Measurements from ENCODE around the gene PTGR1.
A peak's percentile ranks its signal among the peaks of the same experiment; 100 is the strongest.

The PTGR1 gene

DNA sequence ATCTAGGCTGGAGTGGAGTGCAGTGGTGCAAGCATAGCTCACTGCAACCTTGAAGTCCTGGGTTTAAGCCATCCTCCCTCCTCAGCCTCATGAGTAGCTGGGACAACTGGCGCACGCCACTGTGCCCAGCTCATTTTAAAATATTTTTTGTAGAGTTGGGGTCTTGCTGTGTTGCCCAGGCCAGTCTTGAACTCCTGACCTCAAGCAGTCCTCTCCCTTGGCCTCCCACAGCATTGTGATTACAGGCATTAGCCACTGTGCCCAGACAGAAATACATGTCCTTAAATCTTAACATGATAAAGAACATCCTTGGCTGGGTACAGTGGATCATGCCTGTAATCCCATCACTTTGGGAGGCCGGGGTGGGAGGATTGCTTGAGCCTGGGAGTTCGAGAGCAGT, 67.7 kb downstream of the PTGR1 start:
- no peak for DNase-seq

- no peak for DNase-seq
Measured at GRCh38 chr9:111529787-111530186, 69.7 kb downstream of the PTGR1 start.

- DNase-seq: no peak
Measured at GRCh38 chr9:111527347-111527746, 72.1 kb downstream of the PTGR1 start.

DNA sequence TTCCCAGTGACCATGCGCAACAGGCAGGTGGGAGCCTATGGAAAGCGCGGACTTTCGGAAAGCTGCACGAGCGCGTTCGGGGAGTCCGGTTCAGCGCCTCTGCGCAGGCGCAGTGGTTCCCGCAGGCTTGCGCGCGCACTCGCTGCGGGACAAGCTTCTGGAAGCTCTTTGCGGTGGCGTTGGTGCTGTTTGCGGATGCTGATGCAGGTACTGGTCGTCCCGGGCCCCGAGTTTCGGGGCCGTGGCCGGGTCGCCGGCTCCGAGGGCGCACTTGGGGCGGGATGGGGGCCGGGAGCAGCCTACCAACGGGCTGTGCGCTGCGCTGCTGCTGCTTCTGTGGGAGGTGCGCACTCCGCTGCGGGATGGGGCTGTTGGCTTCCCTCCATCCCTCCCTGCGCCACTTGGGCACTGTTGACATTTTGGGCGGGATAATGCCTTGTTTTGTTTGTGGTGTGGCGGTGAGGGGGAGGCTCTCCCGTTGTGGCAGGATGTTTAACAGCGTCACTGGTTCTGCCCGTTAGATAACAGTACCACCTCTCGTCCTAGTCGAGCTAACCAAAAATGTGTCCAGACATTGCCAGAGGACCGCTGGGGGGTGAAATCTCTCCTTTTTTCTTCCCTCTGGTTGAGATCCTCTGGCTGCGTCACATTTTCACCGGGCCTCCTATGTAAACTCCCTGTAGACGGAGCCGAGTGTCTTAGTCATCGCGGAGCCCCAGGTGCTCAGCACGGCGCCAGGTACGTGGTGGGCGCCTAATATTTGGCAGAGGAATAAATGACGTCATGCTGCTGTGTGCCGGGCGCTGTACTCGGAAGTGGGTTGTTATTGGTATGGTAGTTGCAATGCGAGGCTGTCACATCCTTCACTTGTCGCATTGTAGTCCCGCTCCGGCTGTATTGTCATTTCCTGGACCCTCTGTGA, 74.1 kb downstream of the PTGR1 start, which contains the start of gene ZNF483:
Gene ZNF483 (plus strand): TSS at position 124 of the 922 bp plus-strand sequence. CDS start 2,217 bp downstream, outside the sequence.
- DNase-seq: peak; percentile 74

- no peak for DNase-seq
Measured at GRCh38 chr9:111524731-111525055, 74.8 kb downstream of the PTGR1 start.

GRCh38 chr9:111516061-111516465, 83.4 kb downstream of the PTGR1 start:
- DNase-seq: peak; percentile 4

- DNase-seq: no peak
Measured at GRCh38 chr9:111514967-111515366, 84.5 kb downstream of the PTGR1 start.

Data from hematopoietic multipotent progenitor cell treated with erythropoietin and hydrocortisone succinate and interleukin-3 and kit ligand, for 4 days (in vitro differentiated cells).